GM12878 (cell line): ENCODE measurements around the gene CKLF. TPM values are rescaled to one million over a fixed set of nuclear protein-coding genes. Genes with fewer than 3 reads are reported as not detected.

Source experiments
- ATAC-seq: fragments of 200-7000 bp; cut with Tn5 transposase; 3 replicates; pipeline ENCODE4 v1.9.1; 2020; ENCODE audit warnings: mild to moderate bottlenecking, moderate library complexity
- BruUV-seq: library from RNA; stranded (reverse); fragments of 400-500 nt; replicated peaks from 2 replicates; lab custom pipeline; 2021; lab: Mats Ljungman, UMichigan
- CTCF ChIA-PET: fragments of 300-600 bp; sonication (Branson Sonifier 250); formaldehyde crosslinking; extraction: SDS; loops from one replicate; lab custom pipeline; 2021; ENCODE audit warnings: inconsistent platforms; lab: Yijun Ruan, JAX
- POLR2A ChIA-PET: fragments of 350-600 bp; formaldehyde crosslinking; extraction: SDS; loops from one replicate; lab custom pipeline; 2021; ENCODE audit warnings: inconsistent platforms; lab: Charles Lee
- RAD21 ChIA-PET: fragments of 300-600 bp; sonication (Branson Sonifier 250); formaldehyde crosslinking; loops from one replicate; lab custom pipeline; 2023; ENCODE audit warnings: antibody characterized with exemption; ENCODE audit not compliant: unreplicated experiment; lab: Charles Lee
- SMC1A ChIA-PET: fragments of 300-600 bp; sonication (Branson Sonifier 250); formaldehyde crosslinking; loops from one replicate; lab custom pipeline; 2023; ENCODE audit not compliant: unreplicated experiment, uncharacterized antibody; lab: Charles Lee
- DNase-seq: peaks from one replicate; pipeline ENCODE4 v3.0.0-alpha.2; 2011; ENCODE audit warnings: low read depth, low spot score
- FAIRE-seq: peaks from 3 replicates; lab custom pipeline; 2011; peaks lifted over from hg19 to GRCh38; lab: Jason Lieb, UNC
- H2AFZ ChIP-seq: 2 replicates; pipeline ENCODE4 v1.6.0; 2011; ENCODE audit warnings: low read depth, low read length, control low read depth; ENCODE audit not compliant: control insufficient read depth
- H3K27ac ChIP-seq: 2 replicates; pipeline ENCODE4 v1.5.1; 2011; ENCODE audit warnings: control low read depth; ENCODE audit not compliant: control insufficient read depth, insufficient read depth
- H3K27me3 ChIP-seq, 2 experiments: replicated peaks in 1 of 2; 2 replicates each; pipeline versions ENCODE4 v1.6.0 to v1.6.1; 2011; ENCODE audit warnings: low read length in 1 of 2; ENCODE audit not compliant: control insufficient read depth in 2 of 2, insufficient read depth in 2 of 2
- H3K36me3 ChIP-seq, 2 experiments: 2 replicates each; pipeline ENCODE4 v1.5.1; 2011; ENCODE audit warnings: low read length in 1 of 2; ENCODE audit not compliant: control insufficient read depth in 2 of 2, insufficient read depth in 2 of 2
- H3K4me1 ChIP-seq: 2 replicates; pipeline ENCODE4 v1.6.1; 2011; ENCODE audit warnings: mild to moderate bottlenecking, low read length, moderate library complexity, mixed read lengths; ENCODE audit not compliant: control insufficient read depth, insufficient read depth
- H3K4me2 ChIP-seq: 2 replicates; pipeline ENCODE4 v1.6.0; 2011; ENCODE audit warnings: control low read depth; ENCODE audit not compliant: control insufficient read depth, insufficient read depth
- H3K4me3 ChIP-seq: fragments of 200-600 bp; sonication (generic); 2 replicates; pipeline ENCODE4 v1.5.1; 2016
- H3K79me2 ChIP-seq: 2 replicates; pipeline ENCODE4 v1.6.0; 2011; ENCODE audit warnings: low read length; ENCODE audit not compliant: control insufficient read depth, insufficient read depth
- H3K9ac ChIP-seq: 2 replicates; pipeline ENCODE4 v1.8.0; 2011; ENCODE audit warnings: low read length, control low read depth, mixed read lengths; ENCODE audit not compliant: control insufficient read depth, insufficient read depth
- H3K9me3 ChIP-seq: replicated peaks from 3 replicates; pipeline ENCODE4 v1.5.1; 2011; ENCODE audit warnings: mild to moderate bottlenecking, low read length; ENCODE audit not compliant: control insufficient read depth, insufficient read depth
- H4K20me1 ChIP-seq: 2 replicates; pipeline ENCODE4 v1.6.0; 2011; ENCODE audit not compliant: control insufficient read depth, insufficient read depth
- ATF7 ChIP-seq: fragments of 450-650 bp; IDR thresholded peaks from 2 replicates; pipeline ENCODE4 v1.6.1; 2016; ENCODE audit warnings: low read depth, mild to moderate bottlenecking
- MEF2B ChIP-seq: fragments of 450-650 bp; IDR thresholded peaks from 2 replicates; pipeline ENCODE4 v1.6.1; 2018; ENCODE audit warnings: mild to moderate bottlenecking, moderate library complexity; ENCODE audit not compliant: partially characterized antibody, poor library complexity, severe bottlenecking
- PAX8 ChIP-seq: fragments of 450-650 bp; IDR thresholded peaks from 2 replicates; pipeline ENCODE4 v1.6.1; 2017; ENCODE audit warnings: mild to moderate bottlenecking, moderate library complexity
- RB1 ChIP-seq: fragments of 450-650 bp; formaldehyde crosslinking; IDR thresholded peaks from 2 replicates; pipeline ENCODE4 v1.6.1; 2017; ENCODE audit warnings: mild to moderate bottlenecking, borderline replicate concordance
- SP1 ChIP-seq: IDR thresholded peaks from one replicate; pipeline ENCODE4 v1.6.1; 2011; ENCODE audit warnings: low read depth, low read length
- SREBF2 ChIP-seq: IDR thresholded peaks from 2 replicates; pipeline ENCODE4 v1.6.1; 2012; ENCODE audit warnings: mild to moderate bottlenecking, low read length
- TCF7 ChIP-seq: IDR thresholded peaks from 2 replicates; pipeline ENCODE4 v1.6.1; 2014; ENCODE audit warnings: antibody characterized with exemption, borderline replicate concordance
- WGBS: methylation state at CpG from one replicate; pipeline ENCODE4 v1.1.6; 2016; ENCODE audit warnings: low lambda C conversion rate; ENCODE audit not compliant: insufficient replicate concordance, insufficient coverage; ENCODE audit errors: missing lambda C conversion rate; 5-methylcytosine and 5-hydroxymethylcytosine counted together
- in situ Hi-C: fragments of 300-500 bp; cut with MboI; formaldehyde crosslinking; loops from 9 replicates; pipeline ENCODE4 v1.14.3; 2018; ENCODE audit warnings: mixed read lengths
- intact Hi-C: fragments of 100-400 bp; cut with micrococcal nuclease; formaldehyde crosslinking; loops from one replicate; pipeline ENCODE4 v1.14.2; 2022; ENCODE audit not compliant: unreplicated experiment
- polyA plus RNA-seq, 11 experiments: library from polyadenylated mRNA; depleted of rRNA in 4 of 11; unstranded in 6 of 11; stranded (reverse) in 5 of 11; fragments of >200 nt; fragmentation: Nextera tagmentation in 4 of 11; fragmentation: Illumina TruSeq in 1 of 11; extraction: Ambion mirVana in 4 of 11; extraction: Trizol in 1 of 11; gene quantifications; 1 replicate in 1 of 11; 2 replicates in 10 of 11; pipeline versions ENCODE4 v1.2.1 to v1.2.3, GENCODE V29; 2011 to 2016; ENCODE audit warnings: inconsistent platforms in 2 of 11, missing spikeins in 2 of 11, low read depth in 1 of 11
- total RNA-seq, 4 experiments: library from RNA; depleted of rRNA in 3 of 4; stranded (reverse); fragments of >200 nt in 3 of 4; fragmentation: Illumina TruSeq in 1 of 4; extraction: Trizol in 1 of 4; gene quantifications; 2 replicates each; pipeline versions ENCODE4 v1.2.1 to v1.2.3, GENCODE V29; 2013 to 2021

The CKLF gene
- total and polyA plus RNA-seq, 10 of the 15 experiments (the other 5 are each of a cell fraction or from before 2014, with no cell fraction given) = 40.8 to 193 (median 109) TPM

DNA sequence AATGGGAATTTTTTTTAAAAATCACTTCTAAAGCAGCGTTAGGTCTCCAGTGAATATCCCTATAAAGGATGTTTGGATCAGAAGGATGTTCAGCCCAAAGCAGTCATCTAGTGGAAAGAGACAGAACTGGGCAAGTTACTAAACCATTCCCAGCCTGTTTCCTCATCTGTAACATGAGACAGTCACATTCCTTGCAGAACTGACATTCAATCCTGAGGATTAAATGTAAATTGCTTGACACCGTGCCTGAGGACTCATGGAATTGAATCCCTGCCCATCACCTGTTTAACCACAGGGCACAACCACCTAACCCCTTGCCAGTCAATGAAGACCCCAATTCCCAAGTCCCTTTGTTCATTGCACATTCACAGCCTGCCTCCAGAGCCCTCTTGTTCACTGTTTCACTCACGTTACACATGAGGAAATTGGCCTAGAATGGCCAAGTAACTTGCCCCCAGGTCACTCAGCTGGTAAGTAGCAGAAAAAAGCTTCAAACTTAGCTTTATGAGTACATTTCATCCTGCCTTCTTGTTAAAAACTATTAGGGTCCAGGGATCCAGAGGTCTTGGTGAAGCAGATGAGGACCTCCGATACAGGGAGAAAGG is 28.3 kb downstream of the CKLF start:
- POLR2A ChIA-PET = no interaction called here
- FAIRE-seq (no peak), ATAC-seq (no peak), DNase-seq (no peak)
- H3K4me1 ChIP-seq = peaks cover 3% of the 10 kb centered on the region; the same call in 1 of the 2 replicates
- no peaks in the 10 kb centered on the region for H3K79me2 ChIP-seq
- H3K9ac ChIP-seq = no peak overlapping the region
- no peaks in the 10 kb centered on the region for H3K9me3 ChIP-seq
- intact Hi-C loops (no loop called here), in situ Hi-C loops (no loop called here)
- no peaks in the 10 kb centered on the region for H4K20me1 ChIP-seq
- SMC1A ChIA-PET = no interaction called here
- H3K27ac ChIP-seq = no peak overlapping the region
- no peak overlapping the region for H3K4me3 ChIP-seq
- H3K4me2 ChIP-seq = no peak overlapping the region
- RAD21 ChIA-PET = interaction anchor here (1.3 kb wide), 1 partner anchor 28 kb away, joined by 3 read pairs; the partner anchor contains the start of gene CKLF
- BruUV-seq = no TSS peak
- CTCF ChIA-PET = interaction anchor here (0.6 to 4.7 kb wide), 4 partner anchors 9 to 73 kb away, joined by 3 to 31 read pairs (median 4); no protein-coding TSS in a partner anchor
- no peak overlapping the region for H2AFZ ChIP-seq
- WGBS = 52% methylated on average over 4 of the region's 4 CpGs
- H3K36me3 ChIP-seq = no peaks in the 10 kb centered on the region
- peaks cover 7 to 10% of the 10 kb centered on the region in 2 experiments; a peak in 3 of 4 replicates for H3K27me3 ChIP-seq
- TF ChIP-seq PAX8 = no peak
- TF ChIP-seq TCF7 = no peak
- TF ChIP-seq SP1 = no peak
- TF ChIP-seq RB1 = no peak
- no peak for TF ChIP-seq ATF7
- TF ChIP-seq MEF2B = no peak
- no peak for TF ChIP-seq SREBF2
- TF ChIP-seq, all 136 proteins: peak for 0
